Measurements from ENCODE around the gene NEDD4.

DNA sequence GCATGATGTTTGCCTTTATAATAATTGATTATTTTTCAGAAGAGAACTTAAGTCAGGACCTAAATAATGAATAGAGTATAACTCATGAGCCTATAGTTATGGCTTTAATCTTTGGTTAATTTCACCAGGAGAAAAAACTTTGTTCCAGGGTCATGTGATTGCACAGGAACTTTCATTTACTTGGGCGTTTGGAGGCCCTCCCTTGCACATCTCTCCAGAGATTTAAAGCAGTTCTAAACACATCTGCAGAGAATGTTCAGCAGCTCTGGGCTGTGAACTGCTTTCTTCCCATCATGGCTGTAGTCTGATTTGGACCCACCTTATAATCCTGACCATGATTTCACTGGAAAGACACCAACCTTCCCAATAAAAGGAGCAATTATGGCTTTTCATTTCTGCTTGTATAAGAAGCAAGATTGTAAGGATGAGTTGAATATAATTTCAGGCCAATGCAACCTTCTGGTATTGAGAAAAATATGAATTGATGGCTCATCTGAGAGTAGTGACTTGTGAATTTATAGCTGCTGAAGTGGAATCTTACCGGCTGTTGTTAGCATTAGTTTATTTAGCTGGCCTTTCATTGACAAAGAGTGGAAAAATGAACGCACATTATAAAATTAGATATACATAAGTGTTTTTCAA is 169.6 kb downstream of the NEDD4 start:
- no peak for TF ChIP-seq POLR2AphosphoS5 (IDR thresholded peaks at IDR 0.05)
- TF ChIP-seq, protein P1, sequence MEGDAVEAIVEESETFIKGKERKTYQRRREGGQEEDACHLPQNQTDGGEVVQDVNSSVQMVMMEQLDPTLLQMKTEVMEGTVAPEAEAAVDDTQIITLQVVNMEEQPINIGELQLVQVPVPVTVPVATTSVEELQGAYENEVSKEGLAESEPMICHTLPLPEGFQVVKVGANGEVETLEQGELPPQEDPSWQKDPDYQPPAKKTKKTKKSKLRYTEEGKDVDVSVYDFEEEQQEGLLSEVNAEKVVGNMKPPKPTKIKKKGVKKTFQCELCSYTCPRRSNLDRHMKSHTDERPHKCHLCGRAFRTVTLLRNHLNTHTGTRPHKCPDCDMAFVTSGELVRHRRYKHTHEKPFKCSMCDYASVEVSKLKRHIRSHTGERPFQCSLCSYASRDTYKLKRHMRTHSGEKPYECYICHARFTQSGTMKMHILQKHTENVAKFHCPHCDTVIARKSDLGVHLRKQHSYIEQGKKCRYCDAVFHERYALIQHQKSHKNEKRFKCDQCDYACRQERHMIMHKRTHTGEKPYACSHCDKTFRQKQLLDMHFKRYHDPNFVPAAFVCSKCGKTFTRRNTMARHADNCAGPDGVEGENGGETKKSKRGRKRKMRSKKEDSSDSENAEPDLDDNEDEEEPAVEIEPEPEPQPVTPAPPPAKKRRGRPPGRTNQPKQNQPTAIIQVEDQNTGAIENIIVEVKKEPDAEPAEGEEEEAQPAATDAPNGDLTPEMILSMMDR (IDR thresholded peaks at IDR 0.05), result no peak
- TF ChIP-seq POLR2A (IDR thresholded peaks at IDR 0.05; ENCODE audit: low read depth), result no peak
- no peak for TF ChIP-seq EP300 (IDR thresholded peaks at IDR 0.05)

Measured in esophagus muscularis mucosa (tissue), 4 donors.